Stimulated activated CD4-positive, alpha-beta T cell treated with anti-CD3 and anti-CD28 coated beads, Interleukin-12 subunit alpha, Interleukin-12 subunit beta, amount 100 ng/mL, for 48 hours (primary cell): ENCODE results near the gene FAM25A.
"Not testable (repeated sequence)": the region's sequence is repeated elsewhere in the genome, so short reads cannot be mapped to it uniquely, and the experiment has no call there.

Experiments
- DNase-seq, 3 donors: peaks; one replicate each; pipeline ENCODE4 v3.0.0-alpha.2; 2020; ENCODE audit warnings: low read depth in 2 of 3, low spot score in 1 of 3

The FAM25A gene

GRCh38 chr10:87009134-87009696 is 10.9 kb upstream of the FAM25A start:
- not testable (repeated sequence) for DNase-seq

GRCh38 chr10:87013528-87013927 is 6.6 kb upstream of the FAM25A start:
- not testable (repeated sequence) for DNase-seq

DNA sequence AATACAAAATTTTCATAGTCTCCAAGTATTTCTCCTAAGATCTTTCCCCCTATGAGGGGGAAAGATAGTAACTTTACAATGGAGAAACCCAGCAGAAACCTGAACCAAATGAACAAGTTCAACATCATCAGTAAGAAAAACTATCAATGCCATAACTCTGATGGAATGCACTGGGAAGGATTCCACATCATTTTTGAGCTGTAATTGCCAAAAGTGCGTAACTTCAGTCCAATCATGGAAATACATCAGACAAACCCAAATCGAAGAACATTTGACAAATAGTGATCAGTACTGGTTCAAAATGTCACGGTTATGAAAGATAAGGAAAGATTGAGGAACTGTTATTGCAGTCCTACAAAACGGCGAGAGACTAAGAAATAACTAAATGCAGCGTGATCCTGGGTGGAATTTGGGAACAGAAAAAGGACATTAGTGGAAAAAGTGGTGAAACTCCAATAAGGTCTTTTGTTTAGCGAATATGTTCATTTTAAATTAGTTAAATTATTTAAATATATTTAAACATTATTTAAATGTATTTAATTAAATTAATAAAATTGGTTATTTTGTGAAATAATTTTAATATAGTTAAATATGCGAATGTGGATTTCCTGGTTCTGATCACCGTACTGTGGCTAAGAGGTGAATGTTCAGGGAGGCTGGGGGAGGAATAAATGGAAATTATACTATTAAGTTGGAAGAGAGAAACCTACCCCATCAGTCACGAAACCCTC is 4.9 kb upstream of the FAM25A start:
- not testable (repeated sequence) for DNase-seq

DNA sequence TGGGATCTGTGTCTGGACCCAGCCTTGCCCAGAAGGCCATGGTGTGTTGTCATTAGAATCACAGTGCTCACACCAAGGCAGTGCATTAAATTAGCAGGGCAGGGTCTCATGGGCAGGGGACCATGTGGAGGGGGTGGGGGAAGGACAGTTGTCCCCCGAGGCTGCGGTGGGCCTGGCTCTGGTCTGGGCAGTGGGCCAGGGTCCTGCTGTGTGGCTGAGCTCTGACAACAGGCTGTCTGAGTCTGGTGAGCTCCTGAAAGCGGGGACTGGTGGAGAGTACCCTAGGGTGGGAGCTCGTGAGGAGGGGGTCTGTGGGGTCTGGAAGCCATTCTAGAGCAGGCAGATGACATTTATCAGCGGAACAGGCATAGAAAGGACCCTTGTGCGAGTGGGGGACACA is 2.0 kb upstream of the FAM25A start:
- not testable (repeated sequence) for DNase-seq

DNA sequence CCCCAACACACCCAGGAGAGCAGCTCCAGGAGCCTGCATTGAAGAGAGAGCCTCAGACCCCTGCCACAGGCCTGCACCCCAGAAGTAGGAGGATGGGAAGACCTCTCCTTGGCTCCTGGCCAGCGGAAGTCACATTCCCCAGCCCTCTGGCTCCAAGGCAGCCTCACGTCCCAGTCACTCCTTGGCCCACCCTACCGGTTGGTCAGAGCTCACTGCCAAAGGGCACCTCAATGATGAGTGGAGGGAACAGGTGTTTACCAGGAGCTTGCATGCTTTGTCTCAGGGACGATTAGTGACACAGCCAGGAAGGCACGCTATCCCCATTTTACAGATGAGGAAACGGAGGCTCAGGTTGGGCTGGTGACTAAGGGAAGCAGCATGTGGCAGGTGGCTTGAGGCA is 1.0 kb upstream of the FAM25A start:
- not testable (repeated sequence) for DNase-seq

DNA sequence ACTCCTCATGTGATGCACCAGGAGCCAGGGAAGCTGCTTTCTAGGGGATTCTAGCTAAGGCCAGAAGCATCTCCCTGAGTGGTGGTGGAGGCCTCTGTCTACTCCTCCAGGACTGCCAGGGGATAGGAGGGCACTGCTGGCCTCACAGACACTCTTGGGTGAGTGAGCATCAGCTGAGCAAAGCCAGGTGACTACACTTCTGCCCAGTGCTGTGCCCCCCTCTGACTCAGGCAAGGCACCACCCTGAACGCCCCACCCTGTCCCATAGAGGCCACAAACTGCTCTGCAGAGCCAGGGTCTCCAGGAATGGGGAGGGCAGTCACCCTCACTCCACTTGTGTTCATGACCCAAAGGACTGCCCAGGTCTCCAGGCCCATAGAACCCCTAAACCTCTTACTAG is 590 bp upstream of the FAM25A start:
- not testable (repeated sequence) for DNase-seq

GRCh38 chr10:87025285-87025958 is 5.3 kb downstream of the FAM25A start:
- peak in 1 of 3 donors; percentile 22 for DNase-seq

- DNase-seq, result not testable (repeated sequence)
Observed at GRCh38 chr10:87026747-87027508, 6.8 kb downstream of the FAM25A start.

- not testable (repeated sequence) for DNase-seq
Observed at GRCh38 chr10:87030419-87030818, 10.3 kb downstream of the FAM25A start.

GRCh38 chr10:87030912-87031635 is 11.0 kb downstream of the FAM25A start:
- no peak for DNase-seq

DNA sequence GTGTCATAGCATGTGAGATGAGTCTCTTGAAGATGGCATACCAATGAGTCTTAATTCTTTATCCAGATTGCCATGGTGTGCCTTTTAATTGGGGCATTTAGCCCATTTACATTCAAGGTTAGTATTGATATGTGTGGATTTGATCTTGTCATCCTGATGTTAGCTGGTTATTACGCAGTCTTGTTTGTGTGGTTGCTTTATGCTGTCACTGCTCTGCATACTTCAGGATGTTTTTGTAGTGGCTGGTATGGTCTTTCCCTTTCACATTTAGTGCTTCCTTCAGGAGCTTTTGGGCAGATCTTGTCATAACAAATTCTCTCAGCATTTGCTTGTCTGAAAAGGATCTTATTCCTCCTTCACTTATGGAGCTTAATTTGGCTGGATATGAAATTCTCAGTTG is 16.5 kb downstream of the FAM25A start:
- DNase-seq, result no peak

GRCh38 chr10:87038286-87038717 is 18.2 kb downstream of the FAM25A start:
- no peak for DNase-seq

DNA sequence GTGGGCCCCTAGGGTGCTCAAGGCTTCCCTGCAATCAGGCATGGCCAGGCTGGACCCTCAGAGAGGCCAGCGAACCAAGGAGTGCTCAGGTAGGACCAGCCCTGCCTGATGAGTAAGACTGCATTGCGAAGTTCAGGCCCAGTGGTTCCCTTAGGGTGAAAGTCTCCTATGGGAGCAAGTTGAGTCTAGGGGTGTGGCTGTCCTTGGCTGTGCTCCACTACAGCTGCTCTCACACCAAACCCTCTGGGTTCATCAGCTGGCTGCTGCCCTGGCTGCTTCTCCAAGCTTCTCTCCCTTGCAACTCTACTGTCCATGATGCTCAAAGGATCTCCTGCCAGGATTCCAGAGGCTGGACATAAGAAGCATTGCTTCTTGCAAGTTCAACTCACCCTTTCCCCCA is 18.7 kb downstream of the FAM25A start:
- no peak for DNase-seq

- DNase-seq, result not testable (repeated sequence)
Observed at GRCh38 chr10:87043579-87043978, 23.5 kb downstream of the FAM25A start.

- DNase-seq, result no peak
Observed at GRCh38 chr10:87045434-87045938, 25.4 kb downstream of the FAM25A start.

DNA sequence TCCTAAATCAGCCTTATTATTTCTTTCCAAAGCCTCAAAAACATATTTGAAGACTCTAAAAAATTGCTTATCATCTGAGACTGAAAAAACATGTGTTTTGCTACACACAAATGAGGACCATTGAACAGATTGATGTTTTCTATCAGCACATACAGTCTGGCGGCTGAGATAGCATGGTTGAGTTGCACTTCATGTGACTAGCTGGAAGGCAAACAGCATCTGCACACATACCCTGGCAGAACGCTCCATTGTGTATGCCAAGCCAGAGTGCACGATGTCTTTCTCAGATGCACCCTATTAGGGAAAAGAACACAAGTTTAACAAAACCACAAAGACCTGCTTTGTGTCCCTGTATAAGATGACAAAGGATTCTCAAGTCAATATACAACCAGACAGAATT is 33.0 kb downstream of the FAM25A start:
- DNase-seq, result no peak

DNA sequence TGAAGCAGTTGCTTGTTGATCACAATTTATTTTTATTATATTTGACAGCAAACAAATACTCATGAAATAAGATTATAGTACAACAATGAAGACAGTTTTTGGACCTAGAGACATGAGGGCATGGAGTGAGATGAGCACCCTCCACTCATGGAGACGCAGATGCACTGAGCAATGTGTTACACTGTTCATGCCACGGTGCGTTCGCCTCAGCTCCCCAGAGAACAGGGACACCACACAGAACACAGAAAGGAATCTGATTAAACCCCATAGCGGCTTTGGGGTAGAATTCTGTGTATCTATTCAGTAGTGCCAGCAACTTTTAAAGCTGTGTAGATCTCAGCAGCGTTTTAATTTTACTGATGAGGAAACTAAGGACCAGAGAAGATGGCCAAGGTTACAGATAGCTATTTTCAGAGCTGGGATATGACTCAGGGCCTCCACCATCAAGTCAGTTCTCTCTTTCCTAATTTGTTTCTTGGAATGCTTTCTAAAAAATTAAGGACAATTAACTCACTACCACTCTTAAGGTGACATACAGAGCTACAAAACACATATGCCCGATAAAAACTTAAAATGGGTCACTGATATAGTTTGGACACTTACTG is 33.6 kb downstream of the FAM25A start:
- DNase-seq, result no peak

GRCh38 chr10:87054373-87055295 is 34.5 kb downstream of the FAM25A start:
- DNase-seq, result peak in 2 of 3 donors; percentile 6 to 17

GRCh38 chr10:87058171-87058570 is 38.1 kb downstream of the FAM25A start:
- DNase-seq, result no peak
